Kidney (tissue), 14 donors: Measurements from ENCODE around the gene NHLRC4. TPM values are rescaled to one million over a fixed set of nuclear protein-coding genes. Genes with fewer than 3 reads are reported as not detected.

ENCODE experiments used
- DNase-seq, 5 donors: peaks; one replicate each; pipeline ENCODE4 v3.0.0-alpha.2; 2013 to 2020
- FAIRE-seq: peaks from 2 replicates; lab custom pipeline; 2012; peaks lifted over from hg19 to GRCh38; lab: Jason Lieb, UNC
- H3K27ac ChIP-seq, 2 donors: one replicate each; pipeline ENCODE4 v1.7.0; 2013; ENCODE audit warnings: low read depth in 2 of 2, low read length in 2 of 2, inconsistent platforms in 1 of 2
- H3K27me3 ChIP-seq: one replicate; pipeline ENCODE4 v1.7.1; 2013; ENCODE audit warnings: low read length, inconsistent platforms; ENCODE audit not compliant: control insufficient read depth, insufficient read depth
- H3K36me3 ChIP-seq, 3 donors: one replicate each; pipeline versions ENCODE4 v1.7.0 to v1.7.1; 2013; ENCODE audit warnings: low read length in 3 of 3, control low read depth in 1 of 3, inconsistent platforms in 1 of 3; ENCODE audit not compliant: insufficient read depth in 3 of 3, control insufficient read depth in 2 of 3
- H3K4me1 ChIP-seq, 3 donors: one replicate each; pipeline versions ENCODE4 v1.7.0 to v1.7.1; 2013; ENCODE audit warnings: low read length in 3 of 3, inconsistent platforms in 1 of 3, low read depth in 1 of 3; ENCODE audit not compliant: control insufficient read depth in 2 of 3, insufficient read depth in 2 of 3
- H3K4me3 ChIP-seq, 3 donors: one replicate each; pipeline versions ENCODE4 v1.7.0 to v1.8.1; 2013; ENCODE audit warnings: low read length in 3 of 3, control low read depth in 1 of 3, inconsistent platforms in 1 of 3
- H3K9ac ChIP-seq, 3 donors: one replicate each; pipeline versions ENCODE4 v1.7.0 to v1.7.1; 2013; ENCODE audit warnings: low read length in 3 of 3, control low read depth in 1 of 3, inconsistent platforms in 1 of 3
- H3K9me3 ChIP-seq, 3 donors: one replicate each; pipeline versions ENCODE4 v1.7.0 to v1.7.1; 2013; ENCODE audit warnings: low read length in 3 of 3, control low read depth in 1 of 3, inconsistent platforms in 1 of 3; ENCODE audit not compliant: control insufficient read depth in 2 of 3, insufficient read depth in 1 of 3
- CTCF ChIP-seq: IDR thresholded peaks from 3 replicates; pipeline ENCODE4 v1.5.1; 2012; ENCODE audit warnings: mild to moderate bottlenecking, moderate library complexity, borderline replicate concordance; ENCODE audit not compliant: insufficient read depth; ENCODE audit errors: extremely low read depth
- intact Hi-C: fragments of 100-400 bp; cut with DNase I; formaldehyde crosslinking; loops from one replicate; pipeline ENCODE4 v1.11.1; 2022
- polyA plus RNA-seq: library from polyadenylated mRNA; stranded (reverse); fragments of 350-450 nt; fragmentation: Illumina TruSeq; extraction: RNeasy Lipid Tissue Mini Kit (QIAGEN cat#74804); gene quantifications from one replicate; pipeline ENCODE4 v1.2.3, GENCODE V29; 2014; ENCODE audit warnings: low read depth, low replicate concordance; ENCODE audit not compliant: insufficient read depth
- total RNA-seq: library from RNA; stranded (reverse); fragmentation: NEBNext Ultra II Directional; extraction: Animal tissue kit (Norgen Biotek cat#: 25700); gene quantifications from one replicate; pipeline ENCODE4 v1.2.1, GENCODE V29; 2021
- donor health status: control.
- donor health status: control.
- donor health status: control.
- donor health status: control.
- donor health status: control.
- donor health status: DM: yes; HTN: yes; CAD: no.
- donor health status: Normal renal cell carcinoma (clear cell type).

NHLRC4 gene
- total and polyA plus RNA-seq, 2 donors from 2014 or later: 3.3 to 17.4 TPM

- Histone ChIP-seq H3K36me3 (no peaks in the 10 kb centered on the region), H3K4me3 (no peak overlapping the region), H3K9ac (no peak overlapping the region), H3K27ac (no peak overlapping the region), H3K9me3 (no peaks in the 10 kb centered on the region), H3K27me3 (no peaks in the 10 kb centered on the region), H3K4me1 (peaks cover 0 to 36% (median 20%) of the 10 kb centered on the region in 3 donors)
- intact Hi-C loops: no loop called here
- no peak for DNase-seq
- no peak for TF ChIP-seq CTCF
- no peak for FAIRE-seq
Observed at GRCh38 chr16:530111-530817, 36.5 kb upstream of the NHLRC4 start.

- no peaks in the 10 kb centered on the region for H3K9me3 ChIP-seq
- no peaks in the 10 kb centered on the region for H3K27me3 ChIP-seq
- no peak overlapping the region for H3K27ac ChIP-seq
- no peak overlapping the region for H3K4me3 ChIP-seq
- intact Hi-C loops: no loop called here
- TF ChIP-seq CTCF: no peak
- DNase-seq (peak in 1 of 5 donors; percentile 30), FAIRE-seq (no peak)
- H3K36me3 ChIP-seq: no peaks in the 10 kb centered on the region
- peaks cover 0 to 25% (median 8%) of the 10 kb centered on the region in 3 donors for H3K4me1 ChIP-seq
- no peak overlapping the region for H3K9ac ChIP-seq
Observed at GRCh38 chr16:531494-532125, 35.2 kb upstream of the NHLRC4 start.

- H3K4me3 ChIP-seq: peak overlapping the region in 1 of 3 donors; percentile 25
- H3K36me3 ChIP-seq: no peaks in the 10 kb centered on the region
- peaks cover 0 to 22% (median 8%) of the 10 kb centered on the region in 3 donors for H3K4me1 ChIP-seq
- no peaks in the 10 kb centered on the region for H3K9me3 ChIP-seq
- no peaks in the 10 kb centered on the region for H3K27me3 ChIP-seq
- DNase-seq (peak in 4 of 5 donors; percentile 47 to 70 (median 50)), FAIRE-seq (no peak)
- peak overlapping the region; percentile 20 to 71 for H3K27ac ChIP-seq
- no peak for TF ChIP-seq CTCF
- intact Hi-C loops: no loop called here
- H3K9ac ChIP-seq: no peak overlapping the region
Observed at GRCh38 chr16:533391-534123, 33.2 kb upstream of the NHLRC4 start.
